HepG2 (cell line): ENCODE measurements around the gene SPRN. TPM values are rescaled to one million over a fixed set of nuclear protein-coding genes. Genes with fewer than 3 reads are reported as not detected.
A peak's percentile ranks its signal among the peaks of the same experiment; 100 is the strongest.

Experiments used
- ARHGAP35 ChIP-seq: sonication (generic); formaldehyde crosslinking; IDR thresholded peaks from 2 replicates; pipeline ENCODE4 v1.9.0; 2022; ENCODE audit warnings: mild to moderate bottlenecking, inconsistent platforms, moderate library complexity, missing genetic modification reagents, borderline replicate concordance
- EZH2 ChIP-seq: conservative IDR thresholded peaks from 2 replicates; pipeline ENCODE4 v1.6.1; 2012; ENCODE audit warnings: mild to moderate bottlenecking, low read depth, low read length, moderate library complexity
- FOXO1 ChIP-seq: sonication (generic); formaldehyde crosslinking; IDR thresholded peaks from 2 replicates; pipeline ENCODE4 v1.4.0; 2020; ENCODE audit warnings: missing genetic modification reagents
- GPN1 ChIP-seq: sonication (generic); formaldehyde crosslinking; IDR thresholded peaks from 2 replicates; pipeline ENCODE4 v1.5.1; 2020; ENCODE audit warnings: missing genetic modification reagents, borderline replicate concordance
- HDAC2 ChIP-seq: sonication (generic); formaldehyde crosslinking; IDR thresholded peaks from 2 replicates; pipeline ENCODE4 v1.4.0; 2020; ENCODE audit warnings: missing genetic modification reagents
- HIVEP1 ChIP-seq: sonication (generic); formaldehyde crosslinking; IDR thresholded peaks from 2 replicates; pipeline ENCODE4 v1.4.0; 2020; ENCODE audit warnings: mild to moderate bottlenecking, missing genetic modification reagents
- MAZ ChIP-seq, 2 experiments: sonication (generic) in 1 of 2; formaldehyde crosslinking in 1 of 2; IDR thresholded peaks; 2 replicates each; pipeline versions ENCODE4 v1.5.0 to v1.6.1; 2012 to 2020; ENCODE audit warnings: low read depth in 2 of 2, mild to moderate bottlenecking in 2 of 2, borderline replicate concordance in 1 of 2, improper control_type of control experiment in 1 of 2, low read length in 1 of 2, missing genetic modification reagents in 1 of 2, moderate library complexity in 1 of 2
- MEIS1 ChIP-seq: sonication (generic); formaldehyde crosslinking; IDR thresholded peaks from 2 replicates; pipeline ENCODE4 v1.9.0; 2021; ENCODE audit warnings: mild to moderate bottlenecking, missing genetic modification reagents, moderate library complexity, borderline replicate concordance
- MYNN ChIP-seq: sonication (generic); formaldehyde crosslinking; IDR thresholded peaks from 2 replicates; pipeline ENCODE4 v1.4.0; 2020; ENCODE audit warnings: mild to moderate bottlenecking, low read depth, missing genetic modification reagents
- RNF2 ChIP-seq: fragments of 450-650 bp; conservative IDR thresholded peaks from 2 replicates; pipeline ENCODE4 v1.6.1; 2016; ENCODE audit warnings: low read depth
- SMARCC2 ChIP-seq: fragments of 450-650 bp; IDR thresholded peaks from 2 replicates; pipeline ENCODE4 v1.6.1; 2017; ENCODE audit warnings: antibody characterized with exemption, mild to moderate bottlenecking
- STAT5B ChIP-seq: sonication (generic); formaldehyde crosslinking; IDR thresholded peaks from 2 replicates; pipeline ENCODE4 v1.4.0; 2020; ENCODE audit warnings: missing genetic modification reagents
- TCF7L2 ChIP-seq: IDR thresholded peaks from 2 replicates; pipeline ENCODE4 v1.6.1; 2011; ENCODE audit warnings: mild to moderate bottlenecking, low read depth, low read length, moderate library complexity
- TFAP4 ChIP-seq: sonication (generic); IDR thresholded peaks from 2 replicates; pipeline ENCODE4 v1.6.1; 2016; ENCODE audit warnings: low read depth, borderline replicate concordance
- ZFP62 ChIP-seq: sonication (generic); formaldehyde crosslinking; IDR thresholded peaks from 2 replicates; pipeline ENCODE4 v1.4.0; 2020; ENCODE audit warnings: missing genetic modification reagents
- ZFYVE20 ChIP-seq: sonication (generic); formaldehyde crosslinking; IDR thresholded peaks from 2 replicates; pipeline ENCODE4 v1.8.0; 2023; ENCODE audit warnings: low read depth, mild to moderate bottlenecking, moderate library complexity, missing genetic modification reagents, borderline replicate concordance
- ZHX1 ChIP-seq: sonication (generic); formaldehyde crosslinking; IDR thresholded peaks from 2 replicates; pipeline ENCODE4 v1.8.1; 2022; ENCODE audit warnings: low read depth, mild to moderate bottlenecking, missing genetic modification reagents
- ZNF143 ChIP-seq: sonication (generic); formaldehyde crosslinking; IDR thresholded peaks from 2 replicates; pipeline ENCODE4 v1.4.0; 2020; ENCODE audit warnings: missing genetic modification reagents
- ZNF274 ChIP-seq: sonication (generic); formaldehyde crosslinking; IDR thresholded peaks from 2 replicates; pipeline ENCODE4 v1.5.1; 2020; ENCODE audit warnings: mild to moderate bottlenecking, missing genetic modification reagents
- ZNF280B ChIP-seq: sonication (generic); formaldehyde crosslinking; IDR thresholded peaks from 2 replicates; pipeline ENCODE4 v1.5.0; 2020; ENCODE audit warnings: missing genetic modification reagents, mild to moderate bottlenecking, borderline replicate concordance
- ZNF652 ChIP-seq: IDR thresholded peaks from 2 replicates; pipeline ENCODE4 v1.6.1; 2016; ENCODE audit warnings: low read depth, borderline replicate concordance
- ZNF773 ChIP-seq: sonication (generic); formaldehyde crosslinking; IDR thresholded peaks from 2 replicates; pipeline ENCODE4 v1.4.0; 2020; ENCODE audit warnings: missing genetic modification reagents, borderline replicate concordance
- polyA plus RNA-seq, 8 experiments: library from polyadenylated mRNA; depleted of rRNA in 3 of 8; stranded (reverse) in 7 of 8; unstranded in 1 of 8; fragments of >200 nt; fragmentation: Illumina TruSeq in 4 of 8; extraction: Trizol in 4 of 8; gene quantifications; 2 replicates each; pipeline versions ENCODE4 v1.2.1 to v1.2.3, GENCODE V29; 2011 to 2016; ENCODE audit warnings: low read depth in 4 of 8, missing spikeins in 1 of 8, mixed read lengths in 1 of 8; ENCODE audit not compliant: insufficient read depth in 1 of 8
- total RNA-seq, 5 experiments: library from RNA; depleted of rRNA; stranded (reverse); fragments of >200 nt; fragmentation: Illumina TruSeq; extraction: Trizol; gene quantifications; 2 replicates each; pipeline ENCODE4 v1.2.3, GENCODE V29; 2016; ENCODE audit warnings: low read depth in 1 of 5
- TF ChIP-seq, protein P1 (sequence below): IDR thresholded peaks from 2 replicates; pipeline ENCODE4 v1.6.1; 2016; ENCODE audit warnings: missing biosample characterization, missing genetic modification reagents, low read depth

SPRN gene
- total and polyA plus RNA-seq, 2 of the 13 experiments (the other 11 are each of a cell fraction or from before 2014, with no cell fraction given): not detected

DNA sequence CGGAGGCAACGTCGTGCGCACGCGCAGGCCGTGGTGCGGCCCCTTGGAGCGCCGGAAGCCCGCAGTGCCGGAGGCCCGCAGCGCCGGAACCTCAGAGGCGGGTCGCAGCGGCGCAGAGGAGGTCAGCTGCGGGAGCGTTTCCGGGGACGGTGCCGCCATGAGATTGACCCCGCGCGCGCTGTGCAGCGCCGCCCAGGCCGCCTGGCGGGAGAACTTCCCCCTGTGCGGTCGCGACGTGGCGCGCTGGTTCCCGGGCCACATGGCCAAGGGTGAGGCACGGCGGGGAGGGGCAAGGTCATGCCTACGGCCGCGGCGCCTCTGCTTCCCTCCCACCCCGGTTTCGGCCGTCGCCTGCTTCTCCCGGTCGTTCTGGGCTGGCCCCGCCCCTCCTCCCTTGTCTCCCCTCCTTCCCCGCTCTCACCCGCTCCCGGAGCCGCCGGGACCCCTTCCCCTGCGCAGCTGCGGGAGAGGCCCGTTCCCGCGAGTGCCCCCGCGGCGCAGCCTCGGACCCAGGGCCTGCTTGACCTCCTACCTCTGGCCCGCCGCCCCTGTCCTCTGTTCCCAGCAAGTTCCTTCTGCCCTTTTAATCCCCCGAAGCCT lies 30.3 kb downstream of the SPRN start, which contains the start of gene MTG1 (continued):
- TF ChIP-seq TFAP4 (peak; percentile 89; the same call in 1 of the 2 replicates), ZNF280B (CRISPR knock-in tag) (peak; percentile 67; the same call in 1 of the 2 replicates), HDAC2 (CRISPR knock-in tag) (peak; percentile 79), ZNF143 (CRISPR knock-in tag) (peak; percentile 56; the same call in 1 of the 2 replicates), STAT5B (CRISPR knock-in tag) (0 out of 2 replicates have a peak, but pooled peaks have one; percentile 30), ZHX1 (peak; percentile 94), MYNN (CRISPR knock-in tag) (peak; percentile 83; the same call in 1 of the 2 replicates), TCF7L2 (no peak), ZFP62 (CRISPR knock-in tag) (no peak), ZNF773 (CRISPR knock-in tag) (peak; percentile 43; the same call in 1 of the 2 replicates), ZNF274 (0 out of 2 replicates have a peak, but pooled peaks have one; percentile 51), EZH2 (no peak), ARHGAP35 (CRISPR knock-in tag) (peak; percentile 91), MAZ (IDR thresholded peaks at IDR 0.05; ENCODE audit: borderline replicate concordance, low read depth, low read length) (peak; percentile 69), MAZ (CRISPR knock-in tag; IDR thresholded peaks at IDR 0.05; ENCODE audit: low read depth) (peak; percentile 94), RNF2 (no peak; the same call in 1 of the 2 replicates), ZNF652 (CRISPR knock-in tag) (no peak), FOXO1 (peak; percentile 69), MEIS1 (CRISPR knock-in tag) (peak; percentile 83; the same call in 1 of the 2 replicates), ZFYVE20 (CRISPR knock-in tag) (0 out of 2 replicates have a peak, but pooled peaks have one; percentile 43), HIVEP1 (CRISPR knock-in tag) (peak; percentile 57), GPN1 (CRISPR knock-in tag) (no peak), SMARCC2 (no peak)
- TF ChIP-seq, protein P1, sequence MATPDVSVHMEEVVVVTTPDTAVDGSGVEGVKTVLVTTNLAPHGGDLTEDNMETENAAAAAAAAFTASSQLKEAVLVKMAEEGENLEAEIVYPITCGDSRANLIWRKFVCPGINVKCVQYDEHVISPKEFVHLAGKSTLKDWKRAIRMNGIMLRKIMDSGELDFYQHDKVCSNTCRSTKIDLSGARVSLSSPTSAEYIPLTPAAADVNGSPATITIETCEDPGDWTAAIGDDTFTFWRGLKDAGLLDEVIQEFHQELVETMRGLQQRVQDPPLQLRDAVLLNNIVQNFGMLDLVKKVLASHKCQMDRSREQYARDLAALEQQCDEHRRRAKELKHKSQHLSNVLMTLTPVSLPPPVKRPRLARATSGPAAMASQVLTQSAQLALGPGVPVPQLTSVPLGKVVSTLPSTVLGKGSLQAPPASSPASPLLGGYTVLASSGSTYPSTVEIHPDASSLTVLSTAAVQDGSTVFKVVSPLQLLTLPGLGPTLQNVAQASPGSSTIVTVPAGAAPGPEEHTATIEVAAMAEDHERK: peak; percentile 54
